SK-N-SH (cell line): ENCODE measurements around the gene PAX9. TPM values are rescaled to one million over a fixed set of nuclear protein-coding genes. Genes with fewer than 3 reads are reported as not detected.

Source experiments
- CTCF ChIA-PET: fragments of 300-600, 350-600 bp; formaldehyde crosslinking; extraction: SDS; loops from one replicate; lab custom pipeline; 2021; lab: Yijun Ruan, JAX
- POLR2A ChIA-PET: fragments of 350-600 bp; sonication (Branson Sonifier 250); formaldehyde crosslinking; extraction: SDS; loops from one replicate; lab custom pipeline; 2020; ENCODE audit warnings: antibody characterized with exemption, inconsistent platforms; lab: Yijun Ruan, JAX
- DNase-seq: peaks from one replicate; pipeline ENCODE4 v3.0.0; 2012
- H2AFZ ChIP-seq: fragments of 200-600 bp; sonication (generic); 2 replicates; pipeline ENCODE4 v1.8.1; 2016; ENCODE audit warnings: antibody characterized with exemption, mild to moderate bottlenecking, low read depth
- H3F3A ChIP-seq: fragments of 200-600 bp; sonication (generic); replicated peaks from 2 replicates; pipeline ENCODE3; 2016; ENCODE audit warnings: antibody characterized with exemption, mild to moderate bottlenecking; ENCODE audit not compliant: insufficient read depth
- H3K27ac ChIP-seq, 2 experiments: fragments of 200-500 bp in 1 of 2; fragments of 200-600 bp in 1 of 2; sonication (Bioruptor generic) in 1 of 2; sonication (generic), shearing (Covaris generic) in 1 of 2; 2 replicates each; pipeline versions ENCODE4 v1.5.1 to v1.6.1; 2014 to 2016; ENCODE audit warnings: low read depth in 2 of 2, inconsistent platforms in 1 of 2, low read length in 1 of 2, mild to moderate bottlenecking in 1 of 2, mixed read lengths in 1 of 2
- H3K27me3 ChIP-seq: fragments of 200-600 bp; sonication (generic), shearing (Covaris generic); 2 replicates; pipeline ENCODE4 v1.6.1; 2016; ENCODE audit warnings: mixed run types; ENCODE audit not compliant: insufficient read depth
- H3K36me3 ChIP-seq, 2 experiments: fragments of 200-500 bp in 1 of 2; fragments of 200-600 bp in 1 of 2; sonication (Bioruptor generic) in 1 of 2; sonication (generic) in 1 of 2; replicated peaks in 1 of 2; 2 replicates each; pipeline versions ENCODE3 to v1.5.1; 2014 to 2016; ENCODE audit warnings: low read length in 1 of 2, mild to moderate bottlenecking in 1 of 2; ENCODE audit not compliant: insufficient read depth in 2 of 2, control insufficient read depth in 1 of 2
- H3K4me1 ChIP-seq, 2 experiments: fragments of 200-500 bp in 1 of 2; fragments of 200-600 bp in 1 of 2; sonication (Bioruptor generic) in 1 of 2; sonication (generic), shearing (Covaris generic) in 1 of 2; 2 replicates each; pipeline versions ENCODE4 v1.5.1 to v1.6.1; 2014 to 2016; ENCODE audit warnings: low read depth in 1 of 2, low read length in 1 of 2, mixed run types in 1 of 2; ENCODE audit not compliant: insufficient read depth in 2 of 2, control insufficient read depth in 1 of 2
- H3K4me2 ChIP-seq: fragments of 200-600 bp; sonication (generic), shearing (Covaris generic); 2 replicates; pipeline ENCODE4 v1.6.1; 2017; ENCODE audit warnings: mixed run types
- H3K4me3 ChIP-seq, 2 experiments: fragments of 200-500 bp in 1 of 2; fragments of 200-600 bp in 1 of 2; sonication (Bioruptor generic) in 1 of 2; sonication (generic), shearing (Covaris generic) in 1 of 2; 2 replicates each; pipeline versions ENCODE4 v1.5.1 to v1.8.1; 2014 to 2016; ENCODE audit warnings: low read depth in 2 of 2, inconsistent platforms in 1 of 2, low read length in 1 of 2, mild to moderate bottlenecking in 1 of 2, mixed read lengths in 1 of 2, moderate library complexity in 1 of 2
- H3K79me2 ChIP-seq: fragments of 200-600 bp; sonication (generic); 2 replicates; pipeline ENCODE4 v1.8.1; 2017; ENCODE audit warnings: mild to moderate bottlenecking; ENCODE audit not compliant: insufficient read depth
- H3K9ac ChIP-seq: fragments of 200-600 bp; sonication (generic); 2 replicates; pipeline ENCODE4 v1.6.1; 2017; ENCODE audit warnings: mixed run types
- H3K9me2 ChIP-seq: fragments of 200-600 bp; sonication (generic); 2 replicates; pipeline ENCODE4 v1.6.1; 2017; ENCODE audit warnings: mixed run types
- H3K9me3 ChIP-seq: fragments of 200-600 bp; sonication (generic); 2 replicates; pipeline ENCODE4 v1.6.1; 2017; ENCODE audit warnings: mixed run types, mild to moderate bottlenecking, moderate library complexity
- H4K20me1 ChIP-seq: fragments of 200-600 bp; sonication (generic); 2 replicates; pipeline ENCODE4 v1.6.1; 2017; ENCODE audit warnings: mild to moderate bottlenecking, mixed run types; ENCODE audit not compliant: insufficient read depth
- CHD2 ChIP-seq: fragments of 150-350 bp; IDR thresholded peaks from 2 replicates; pipeline ENCODE4 v1.6.1; 2018; ENCODE audit warnings: low read length; ENCODE audit not compliant: partially characterized antibody
- EZH2phosphoT487 ChIP-seq: fragments of 200-600 bp; sonication (generic); IDR thresholded peaks from 2 replicates; pipeline ENCODE4 v1.6.1; 2017; ENCODE audit warnings: low read depth, mixed run types, mild to moderate bottlenecking, antibody characterized with exemption, moderate library complexity, borderline replicate concordance
- FOXM1 ChIP-seq: IDR thresholded peaks from 2 replicates; pipeline ENCODE4 v1.4.0; 2012; ENCODE audit warnings: low read depth, mild to moderate bottlenecking
- GABPA ChIP-seq: IDR thresholded peaks from 2 replicates; pipeline ENCODE4 v1.4.0; 2012; ENCODE audit warnings: low read depth, mild to moderate bottlenecking
- GATA2 ChIP-seq: sonication (generic); formaldehyde crosslinking; IDR thresholded peaks from 2 replicates; pipeline ENCODE4 v1.5.0; 2020; ENCODE audit warnings: mild to moderate bottlenecking, missing genetic modification reagents
- JUND ChIP-seq: IDR thresholded peaks from 2 replicates; pipeline ENCODE4 v1.4.0; 2012
- MXI1 ChIP-seq: IDR thresholded peaks from 2 replicates; pipeline ENCODE4 v1.6.1; 2012; ENCODE audit warnings: mild to moderate bottlenecking, low read depth, low read length, improper control_type of control experiment
- NFIC ChIP-seq: IDR thresholded peaks from 2 replicates; pipeline ENCODE4 v1.4.0; 2012; ENCODE audit warnings: borderline replicate concordance
- NRF1 ChIP-seq: IDR thresholded peaks from 2 replicates; pipeline ENCODE4 v1.6.1; 2012; ENCODE audit warnings: low read depth, mild to moderate bottlenecking, low read length
- POLR2AphosphoS5 ChIP-seq: IDR thresholded peaks from 2 replicates; pipeline ENCODE4 v1.6.1; 2012; ENCODE audit warnings: low read depth, low read length
- RCOR1 ChIP-seq: fragments of 150-350 bp; IDR thresholded peaks from 2 replicates; pipeline ENCODE4 v1.6.1; 2017; ENCODE audit warnings: antibody characterized with exemption, low read length
- RXRA ChIP-seq: IDR thresholded peaks from 2 replicates; pipeline ENCODE4 v1.4.0; 2012; ENCODE audit warnings: low read depth, mild to moderate bottlenecking, borderline replicate concordance
- SMC3 ChIP-seq: IDR thresholded peaks from 2 replicates; pipeline ENCODE4 v1.6.1; 2012; ENCODE audit warnings: low read depth, low read length, improper control_type of control experiment
- TAF1 ChIP-seq: IDR thresholded peaks from 2 replicates; pipeline ENCODE4 v1.6.1; 2012; ENCODE audit warnings: low read depth, mild to moderate bottlenecking, low read length, moderate library complexity, borderline replicate concordance
- TEAD4 ChIP-seq: IDR thresholded peaks from 2 replicates; pipeline ENCODE4 v1.4.0; 2012; ENCODE audit warnings: mild to moderate bottlenecking, borderline replicate concordance; ENCODE audit not compliant: insufficient read depth
- YY1 ChIP-seq: IDR thresholded peaks from 2 replicates; pipeline ENCODE4 v1.4.0; 2012; ENCODE audit warnings: low read depth, mild to moderate bottlenecking
- WGBS: methylation state at CpG from one replicate; pipeline ENCODE4 v1.1.6; 2017; ENCODE audit warnings: low lambda C conversion rate; 5-methylcytosine and 5-hydroxymethylcytosine counted together
- polyA plus RNA-seq, 3 experiments: library from polyadenylated mRNA; depleted of rRNA; stranded (reverse); fragments of >200 nt; gene quantifications; 2 replicates each; pipeline ENCODE4 v1.2.3, GENCODE V29; 2012
- TF ChIP-seq, protein P1 (sequence below): fragments of 200-600 bp; sonication (generic); IDR thresholded peaks from 2 replicates; pipeline ENCODE4 v1.6.1; 2017; ENCODE audit warnings: antibody characterized with exemption, mild to moderate bottlenecking, moderate library complexity
- TF ChIP-seq, protein P2 (sequence below): fragments of 150-350 bp; IDR thresholded peaks from 2 replicates; pipeline ENCODE4 v1.6.1; 2017; ENCODE audit warnings: antibody characterized with exemption, low read length, low read depth, borderline replicate concordance
- TF ChIP-seq, protein P3 (sequence below): IDR thresholded peaks from 2 replicates; pipeline ENCODE4 v1.4.0; 2012; ENCODE audit warnings: low read depth, borderline replicate concordance
- TF ChIP-seq, protein P4 (sequence below): IDR thresholded peaks from 2 replicates; pipeline ENCODE4 v1.4.0; 2012; ENCODE audit warnings: low read depth

The PAX9 gene
- polyA plus RNA-seq, 1 of the 3 experiments (the other 2 are of a cell fraction) = not detected

DNA sequence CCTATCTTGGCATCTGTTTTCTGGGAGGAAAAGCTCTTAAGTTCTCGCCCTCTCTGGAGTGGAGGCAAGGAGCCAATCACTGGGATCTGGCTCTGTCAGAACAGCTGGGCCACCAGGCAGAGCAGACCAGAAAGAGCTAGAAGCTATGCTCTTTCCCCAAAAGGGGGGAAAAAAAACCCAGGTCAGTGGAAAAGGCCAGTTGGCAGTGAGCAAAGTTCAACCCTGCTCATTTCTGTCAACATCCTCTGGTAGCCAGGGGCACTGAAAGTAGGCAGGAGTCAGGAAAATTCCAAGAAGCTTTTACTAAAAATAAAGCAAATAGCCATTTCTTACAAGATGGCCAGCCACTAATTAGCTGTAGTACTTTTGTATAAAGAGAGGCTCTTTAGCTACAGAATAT lies 36.6 kb upstream of the PAX9 start:
- CTCF ChIA-PET = no interaction called here
- no peaks in the 10 kb centered on the region for H4K20me1 ChIP-seq
- no peak for DNase-seq
- no peaks in the 10 kb centered on the region for H3K9me3 ChIP-seq
- H3K27me3 ChIP-seq = no peaks in the 10 kb centered on the region
- TF ChIP-seq EZH2phosphoT487 (no peak), RCOR1 (no peak), RXRA (no peak), POLR2AphosphoS5 (no peak)
- TF ChIP-seq, protein P1, sequence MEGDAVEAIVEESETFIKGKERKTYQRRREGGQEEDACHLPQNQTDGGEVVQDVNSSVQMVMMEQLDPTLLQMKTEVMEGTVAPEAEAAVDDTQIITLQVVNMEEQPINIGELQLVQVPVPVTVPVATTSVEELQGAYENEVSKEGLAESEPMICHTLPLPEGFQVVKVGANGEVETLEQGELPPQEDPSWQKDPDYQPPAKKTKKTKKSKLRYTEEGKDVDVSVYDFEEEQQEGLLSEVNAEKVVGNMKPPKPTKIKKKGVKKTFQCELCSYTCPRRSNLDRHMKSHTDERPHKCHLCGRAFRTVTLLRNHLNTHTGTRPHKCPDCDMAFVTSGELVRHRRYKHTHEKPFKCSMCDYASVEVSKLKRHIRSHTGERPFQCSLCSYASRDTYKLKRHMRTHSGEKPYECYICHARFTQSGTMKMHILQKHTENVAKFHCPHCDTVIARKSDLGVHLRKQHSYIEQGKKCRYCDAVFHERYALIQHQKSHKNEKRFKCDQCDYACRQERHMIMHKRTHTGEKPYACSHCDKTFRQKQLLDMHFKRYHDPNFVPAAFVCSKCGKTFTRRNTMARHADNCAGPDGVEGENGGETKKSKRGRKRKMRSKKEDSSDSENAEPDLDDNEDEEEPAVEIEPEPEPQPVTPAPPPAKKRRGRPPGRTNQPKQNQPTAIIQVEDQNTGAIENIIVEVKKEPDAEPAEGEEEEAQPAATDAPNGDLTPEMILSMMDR = no peak
- no peak overlapping the region for H3K27ac ChIP-seq
- H3F3A ChIP-seq = no peaks in the 10 kb centered on the region
- no peak overlapping the region for H3K4me3 ChIP-seq
- no peak overlapping the region for H3K4me2 ChIP-seq
- no peaks in the 10 kb centered on the region for H3K4me1 ChIP-seq
- H3K9ac ChIP-seq = no peak overlapping the region
- POLR2A ChIA-PET = no interaction called here
- WGBS = 11% methylated on average over 1 of the region's 1 CpG
- H3K9me2 ChIP-seq = peaks cover 5% of the 10 kb centered on the region; the same call in 1 of the 2 replicates
- no peaks in the 10 kb centered on the region for H3K36me3 ChIP-seq
- no peaks in the 10 kb centered on the region for H3K79me2 ChIP-seq
- H2AFZ ChIP-seq = no peak overlapping the region

DNA sequence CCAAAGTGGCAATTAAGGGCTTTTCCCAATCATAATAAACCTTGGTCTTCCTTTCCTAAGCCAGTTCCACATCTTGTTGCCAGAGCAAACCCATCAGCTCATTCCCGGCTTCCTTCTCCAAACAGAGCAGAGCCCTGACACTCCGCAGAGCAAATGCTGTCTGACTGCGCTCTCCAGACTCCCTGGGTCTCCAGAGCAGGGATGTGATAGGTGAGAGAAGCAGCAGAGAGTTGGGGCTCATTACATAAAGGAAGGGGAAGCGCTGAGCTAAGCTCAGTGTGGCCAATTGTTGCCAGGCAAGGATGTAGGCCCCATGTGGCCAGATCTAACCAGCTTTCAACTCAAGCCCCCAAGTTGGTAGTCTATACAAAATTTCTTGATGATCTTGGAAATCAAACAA lies 36.2 kb upstream of the PAX9 start:
- no peak overlapping the region; the same call in 1 of the 2 replicates for H2AFZ ChIP-seq
- peaks cover 5% of the 10 kb centered on the region; the same call in 1 of the 2 replicates for H3K9me2 ChIP-seq
- no peak overlapping the region for H3K9ac ChIP-seq
- no peaks in the 10 kb centered on the region for H3K36me3 ChIP-seq
- DNase-seq = no peak
- H3K9me3 ChIP-seq = no peaks in the 10 kb centered on the region
- no peaks in the 10 kb centered on the region for H3F3A ChIP-seq
- 4% methylated on average over 3 of the region's 4 CpGs for WGBS
- no peaks in the 10 kb centered on the region for H3K79me2 ChIP-seq
- no peaks in the 10 kb centered on the region for H4K20me1 ChIP-seq
- no peak overlapping the region for H3K4me3 ChIP-seq
- ChIA-PET CTCF (no interaction called here), POLR2A (no interaction called here)
- H3K27me3 ChIP-seq = no peaks in the 10 kb centered on the region
- H3K4me1 ChIP-seq = no peaks in the 10 kb centered on the region
- no peak overlapping the region for H3K27ac ChIP-seq
- TF ChIP-seq, protein P2, sequence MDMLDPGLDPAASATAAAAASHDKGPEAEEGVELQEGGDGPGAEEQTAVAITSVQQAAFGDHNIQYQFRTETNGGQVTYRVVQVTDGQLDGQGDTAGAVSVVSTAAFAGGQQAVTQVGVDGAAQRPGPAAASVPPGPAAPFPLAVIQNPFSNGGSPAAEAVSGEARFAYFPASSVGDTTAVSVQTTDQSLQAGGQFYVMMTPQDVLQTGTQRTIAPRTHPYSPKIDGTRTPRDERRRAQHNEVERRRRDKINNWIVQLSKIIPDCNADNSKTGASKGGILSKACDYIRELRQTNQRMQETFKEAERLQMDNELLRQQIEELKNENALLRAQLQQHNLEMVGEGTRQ = no peak
- no peak for TF ChIP-seq TEAD4
- no peak for TF ChIP-seq RCOR1
- no peak for TF ChIP-seq YY1
- TF ChIP-seq TAF1 = no peak
- no peak for TF ChIP-seq NFIC
- no peak for TF ChIP-seq EZH2phosphoT487
- no peak for TF ChIP-seq GATA2 (CRISPR knock-in tag)
- TF ChIP-seq GABPA = no peak
- TF ChIP-seq FOXM1 = no peak
- TF ChIP-seq SMC3 = no peak
- TF ChIP-seq CHD2 = no peak
- no peak for TF ChIP-seq MXI1
- TF ChIP-seq, protein P3, sequence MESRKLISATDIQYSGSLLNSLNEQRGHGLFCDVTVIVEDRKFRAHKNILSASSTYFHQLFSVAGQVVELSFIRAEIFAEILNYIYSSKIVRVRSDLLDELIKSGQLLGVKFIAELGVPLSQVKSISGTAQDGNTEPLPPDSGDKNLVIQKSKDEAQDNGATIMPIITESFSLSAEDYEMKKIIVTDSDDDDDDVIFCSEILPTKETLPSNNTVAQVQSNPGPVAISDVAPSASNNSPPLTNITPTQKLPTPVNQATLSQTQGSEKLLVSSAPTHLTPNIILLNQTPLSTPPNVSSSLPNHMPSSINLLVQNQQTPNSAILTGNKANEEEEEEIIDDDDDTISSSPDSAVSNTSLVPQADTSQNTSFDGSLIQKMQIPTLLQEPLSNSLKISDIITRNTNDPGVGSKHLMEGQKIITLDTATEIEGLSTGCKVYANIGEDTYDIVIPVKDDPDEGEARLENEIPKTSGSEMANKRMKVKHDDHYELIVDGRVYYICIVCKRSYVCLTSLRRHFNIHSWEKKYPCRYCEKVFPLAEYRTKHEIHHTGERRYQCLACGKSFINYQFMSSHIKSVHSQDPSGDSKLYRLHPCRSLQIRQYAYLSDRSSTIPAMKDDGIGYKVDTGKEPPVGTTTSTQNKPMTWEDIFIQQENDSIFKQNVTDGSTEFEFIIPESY = no peak
- no peak for TF ChIP-seq NRF1
- TF ChIP-seq, protein P4, sequence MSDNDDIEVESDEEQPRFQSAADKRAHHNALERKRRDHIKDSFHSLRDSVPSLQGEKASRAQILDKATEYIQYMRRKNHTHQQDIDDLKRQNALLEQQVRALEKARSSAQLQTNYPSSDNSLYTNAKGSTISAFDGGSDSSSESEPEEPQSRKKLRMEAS = no peak
- no peak for TF ChIP-seq JUND
- H3K4me2 ChIP-seq = no peak overlapping the region
